SK-N-SH treated with all-trans-retinoic acid at 6 μM for 48 hours (cell line): ENCODE results near the gene AKT3.

ENCODE experiments used
- ARNTL ChIP-seq: fragments of 450-650 bp; formaldehyde crosslinking; IDR thresholded peaks from 2 replicates; pipeline ENCODE4 v1.5.0; 2020; ENCODE audit warnings: low read depth, mild to moderate bottlenecking, moderate library complexity, borderline replicate concordance
- CREB5 ChIP-seq: fragments of 250-450 bp; sonication (Bioruptor Pico); IDR thresholded peaks from 2 replicates; pipeline ENCODE4 v1.5.1; 2020; ENCODE audit warnings: low read depth, mild to moderate bottlenecking, moderate library complexity
- ESRRG ChIP-seq: fragments of 250-450 bp; sonication (Bioruptor Pico); IDR thresholded peaks from 2 replicates; pipeline ENCODE4 v1.6.1; 2021; ENCODE audit warnings: mild to moderate bottlenecking
- GLIS3 ChIP-seq: fragments of 250-450 bp; sonication (Bioruptor Pico); IDR thresholded peaks from 2 replicates; pipeline ENCODE4 v1.5.0; 2020; ENCODE audit warnings: mild to moderate bottlenecking, moderate library complexity
- PPARA ChIP-seq: fragments of 250-450 bp; sonication (Bioruptor Pico); IDR thresholded peaks from 2 replicates; pipeline ENCODE4 v1.5.0; 2020; ENCODE audit warnings: mild to moderate bottlenecking, borderline replicate concordance
- ZNF565 ChIP-seq: fragments of 450-650 bp; formaldehyde crosslinking; conservative IDR thresholded peaks from 2 replicates; pipeline ENCODE4 v1.5.0; 2020; ENCODE audit warnings: low read depth, mild to moderate bottlenecking, moderate library complexity
- ZNF70 ChIP-seq: fragments of 450-650 bp; formaldehyde crosslinking; IDR thresholded peaks from 2 replicates; pipeline ENCODE4 v1.5.0; 2020; ENCODE audit warnings: mild to moderate bottlenecking, moderate library complexity

- no peak for TF ChIP-seq PPARA (CRISPR knock-in tag)
- TF ChIP-seq ZNF70 (CRISPR knock-in tag): no peak
- no peak for TF ChIP-seq GLIS3 (CRISPR knock-in tag)
- no peak for TF ChIP-seq CREB5
- no peak for TF ChIP-seq ESRRG (CRISPR knock-in tag)
- no peak for TF ChIP-seq ARNTL (CRISPR knock-in tag)
- no peak for TF ChIP-seq ZNF565 (CRISPR knock-in tag)
These were observed 12.0 kb downstream of the AKT3 start for GRCh38 chr1:243837907-243838535.
